HTR-8/SVneo (cell line): ENCODE data around the gene CRKL.
A peak's percentile ranks its signal among the peaks of the same experiment; 100 is the strongest.
"Not testable (repeated sequence)": the region's sequence is repeated elsewhere in the genome, so short reads cannot be mapped to it uniquely, and the experiment has no call there.

Experiments
- DNase-seq: peaks from one replicate; pipeline ENCODE4 v3.0.0; 2011; ENCODE audit warnings: low spot score, mixed read lengths; ENCODE audit not compliant: insufficient read length
- FAIRE-seq: peaks from 2 replicates; lab custom pipeline; 2011; peaks lifted over from hg19 to GRCh38; lab: Jason Lieb, UNC

The CRKL gene

DNA sequence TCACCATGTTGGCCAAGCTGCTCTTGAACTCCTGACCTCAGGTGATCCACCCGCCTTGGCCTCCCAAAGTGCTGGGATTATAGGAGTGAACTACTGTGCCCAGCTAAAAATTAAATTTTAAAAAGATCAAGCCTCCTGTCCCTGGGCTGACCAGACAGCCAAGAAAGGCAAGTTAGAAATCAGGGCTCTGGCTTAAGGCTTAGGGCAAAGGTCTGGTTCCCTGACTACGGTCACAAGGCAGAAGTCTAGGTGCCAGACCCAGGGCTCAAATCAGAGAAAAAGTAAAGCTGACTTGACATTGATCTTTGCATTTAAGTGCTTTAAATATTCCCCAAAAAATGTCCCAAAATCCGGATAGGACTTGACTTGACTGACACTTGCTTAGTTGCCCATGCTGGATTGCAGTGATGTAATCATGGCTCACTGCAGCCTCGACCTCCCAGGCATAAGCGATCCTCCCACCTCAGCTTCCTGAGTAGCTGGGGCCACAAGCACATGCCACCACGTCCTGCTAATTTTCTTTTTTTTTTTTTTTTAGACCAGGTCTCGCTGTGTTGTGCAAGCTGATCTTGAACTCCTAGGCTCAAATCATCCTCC is 17.3 kb upstream of the CRKL start:
- DNase-seq (no peak), FAIRE-seq (no peak)

- DNase-seq, FAIRE-seq: not testable (repeated sequence)
Observed at GRCh38 chr22:20901093-20902033, 15.8 kb upstream of the CRKL start.

DNA sequence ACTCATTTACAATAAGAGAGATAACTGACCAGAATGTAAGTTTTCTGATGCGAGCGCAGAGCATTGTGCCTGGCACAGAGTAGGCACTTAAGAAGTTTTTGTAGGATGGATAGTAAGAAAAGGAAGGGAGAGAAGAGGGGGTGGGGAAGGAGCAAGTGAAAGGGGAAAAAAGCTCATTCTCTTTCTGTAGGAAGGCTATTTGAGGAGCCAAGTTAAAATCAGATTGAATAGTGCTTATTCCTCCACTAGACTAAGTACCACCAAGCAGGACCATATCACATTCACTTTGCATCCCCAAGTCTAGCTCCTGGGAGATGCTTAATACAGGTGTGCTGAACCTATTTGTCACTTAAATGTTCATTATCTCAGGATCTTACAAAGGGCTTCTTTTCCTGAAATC is 14.1 kb upstream of the CRKL start:
- no peak for FAIRE-seq
- no peak for DNase-seq

GRCh38 chr22:20904008-20904979 is 12.9 kb upstream of the CRKL start:
- DNase-seq (peak; percentile 43), FAIRE-seq (no peak)

- FAIRE-seq, result no peak
- no peak for DNase-seq
Observed at GRCh38 chr22:20904980-20905355, 12.2 kb upstream of the CRKL start.

GRCh38 chr22:20905415-20906386 is 11.5 kb upstream of the CRKL start:
- DNase-seq (no peak), FAIRE-seq (no peak)

- FAIRE-seq, result no peak
- DNase-seq, result no peak
Observed at GRCh38 chr22:20906387-20906767, 10.8 kb upstream of the CRKL start.

DNA sequence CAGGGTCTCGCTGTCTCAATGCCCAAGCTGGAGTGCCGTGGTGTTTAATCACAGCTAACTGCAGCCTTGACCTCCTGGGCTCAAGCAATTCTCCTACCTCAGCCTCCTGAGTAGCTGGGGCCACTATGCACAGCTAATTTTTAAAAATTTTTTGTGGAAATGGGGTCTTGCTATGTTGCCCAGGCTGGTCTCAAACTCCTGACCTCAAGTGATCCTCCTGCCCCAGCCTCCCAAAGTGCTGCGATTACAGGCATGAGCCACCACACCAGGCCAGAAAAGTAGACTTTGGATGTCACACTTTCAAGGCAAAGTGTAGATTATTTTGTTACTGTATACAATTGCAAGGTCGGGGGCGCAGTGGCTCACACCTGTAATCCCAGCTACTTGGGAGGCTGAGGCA is 8.5 kb upstream of the CRKL start:
- FAIRE-seq, DNase-seq: not testable (repeated sequence)

GRCh38 chr22:20909543-20910303 is 7.5 kb upstream of the CRKL start:
- DNase-seq (no peak), FAIRE-seq (no peak)

DNA sequence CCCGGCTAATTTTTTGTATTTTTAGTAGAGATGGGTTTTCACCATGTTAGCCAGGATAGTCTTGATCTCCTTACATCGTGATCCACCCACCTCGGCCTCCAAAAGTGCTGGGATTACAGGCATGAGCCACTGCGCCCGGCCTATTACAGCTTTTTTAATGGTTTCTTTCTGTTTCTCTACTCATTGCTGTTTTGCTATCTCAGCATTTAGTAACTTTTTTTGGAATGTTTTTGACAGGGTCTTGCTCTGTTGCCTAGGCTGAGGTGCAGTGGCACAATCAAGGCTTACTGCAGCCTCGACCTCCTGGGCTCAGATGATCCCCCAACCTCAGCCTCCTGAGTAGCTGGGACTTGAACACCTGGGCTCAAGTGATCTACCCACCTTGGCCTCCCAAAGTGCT is 4.7 kb upstream of the CRKL start:
- no peak for DNase-seq
- FAIRE-seq, result no peak

- FAIRE-seq, result no peak
- no peak for DNase-seq
Observed at GRCh38 chr22:20918663-20919218, 1.5 kb downstream of the CRKL start.

GRCh38 chr22:20919718-20920117 is 2.5 kb downstream of the CRKL start:
- FAIRE-seq, result no peak
- DNase-seq, result no peak

- no peak for DNase-seq
- FAIRE-seq, result no peak
Observed at GRCh38 chr22:20920881-20921203, 3.6 kb downstream of the CRKL start.

DNA sequence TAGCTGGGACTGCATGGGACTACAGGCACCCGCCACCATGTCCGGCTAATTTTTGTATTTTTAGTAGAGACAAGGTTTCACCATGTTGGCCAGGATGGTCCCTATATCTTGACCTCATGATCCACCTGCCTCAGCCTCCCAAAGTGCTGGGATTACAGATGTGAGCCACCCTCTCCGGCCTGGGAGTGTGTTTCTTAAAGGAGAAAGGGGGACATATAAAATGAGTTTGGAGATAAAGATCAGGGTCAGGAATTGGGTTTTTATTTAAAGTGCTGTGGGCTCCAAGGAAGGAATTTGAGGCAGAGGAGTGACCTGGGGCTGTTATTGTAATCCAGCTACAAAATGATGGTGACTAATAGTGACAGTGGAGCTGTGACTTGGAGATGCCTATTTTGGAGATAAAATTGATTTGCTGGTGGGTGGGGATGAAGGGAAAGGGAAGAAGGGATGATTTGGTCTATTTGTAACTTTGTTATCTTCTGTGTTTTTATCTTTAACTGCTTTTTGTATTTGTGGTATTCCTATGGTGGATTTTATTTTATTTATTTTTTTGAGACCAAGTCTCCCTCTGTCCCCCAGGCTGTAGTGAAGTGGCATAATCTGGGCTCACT is 5.0 kb downstream of the CRKL start:
- FAIRE-seq (no peak), DNase-seq (no peak)

DNA sequence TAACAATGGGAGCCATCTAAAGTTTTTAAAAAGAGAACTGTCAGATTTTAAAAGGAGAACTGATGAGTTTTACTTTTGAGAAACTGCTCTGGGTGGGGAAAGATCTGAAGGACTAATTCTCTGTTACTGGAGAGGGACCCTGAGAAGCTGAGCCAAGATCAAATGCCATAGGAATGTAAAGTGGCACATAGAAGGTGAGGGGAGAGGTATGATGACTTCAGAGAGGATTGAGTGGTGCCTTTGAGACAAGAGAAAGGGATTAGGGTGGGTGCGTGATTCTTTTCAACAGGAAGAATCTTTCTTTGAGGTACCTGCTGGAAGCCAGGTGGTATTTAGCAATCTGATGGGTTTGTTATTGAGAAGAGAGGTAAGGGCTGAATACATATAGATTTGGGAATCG is 9.0 kb downstream of the CRKL start:
- DNase-seq (no peak), FAIRE-seq (no peak)

DNA sequence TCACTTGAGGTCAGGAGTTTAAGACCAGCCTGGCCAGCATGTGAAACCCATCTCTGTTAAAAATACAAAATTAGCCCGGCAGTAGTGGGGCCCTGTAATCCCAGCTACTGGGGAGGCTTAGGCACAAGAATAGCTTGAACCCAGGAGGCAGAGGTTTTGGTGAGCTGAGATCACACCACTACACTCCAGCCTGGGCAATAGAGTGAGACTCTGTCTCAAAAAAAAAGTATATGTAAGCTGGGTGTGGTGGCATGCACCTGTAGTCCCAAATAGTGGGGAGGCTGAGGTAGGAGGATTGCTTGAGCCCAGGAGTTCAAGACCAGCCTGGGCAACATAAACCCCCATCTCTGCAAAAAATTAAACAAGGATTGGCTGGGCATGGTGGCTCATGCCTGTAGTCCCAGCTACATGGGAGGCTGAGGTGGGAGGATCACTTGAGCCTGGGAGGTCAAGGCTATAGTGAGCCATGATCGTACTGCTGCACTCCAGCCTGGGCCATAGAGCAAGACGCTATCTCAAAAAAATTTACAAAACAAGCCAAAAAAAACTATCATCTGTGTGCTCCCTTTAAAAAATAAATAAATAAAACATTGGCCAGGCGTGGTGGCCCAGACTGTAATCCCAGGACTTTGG is 10.8 kb downstream of the CRKL start:
- no peak for DNase-seq
- FAIRE-seq, result no peak

DNA sequence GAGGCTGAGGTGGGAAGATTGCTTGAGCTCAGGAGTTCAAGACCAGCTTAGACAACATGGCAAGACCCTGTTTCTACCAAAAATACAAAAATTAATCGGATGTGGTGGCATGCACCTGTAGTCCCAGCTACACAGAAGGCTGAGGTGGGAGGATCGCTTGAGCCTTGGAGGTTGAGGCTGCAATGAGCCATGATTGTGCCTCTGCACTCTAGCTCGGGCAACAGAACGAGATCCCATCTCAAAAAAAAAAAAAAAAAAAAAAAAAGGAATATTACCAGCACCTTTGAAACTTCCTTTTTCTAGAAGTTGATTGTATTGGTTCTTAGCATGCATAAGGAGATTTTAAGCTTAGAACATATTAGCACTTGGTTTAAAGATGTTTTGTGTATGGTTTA is 11.4 kb downstream of the CRKL start:
- no peak for DNase-seq
- no peak for FAIRE-seq

- DNase-seq (no peak), FAIRE-seq (no peak)
Observed at GRCh38 chr22:20930004-20930403, 12.8 kb downstream of the CRKL start.
